GM19468 (cell line): Measurements from ENCODE around the gene FSD1.
"Not testable (repeated sequence)": the region's sequence is repeated elsewhere in the genome, so short reads cannot be mapped to it uniquely, and the experiment has no call there.

Source experiments
- ATAC-seq: cut with Tn5 transposase; IDR thresholded peaks from one replicate; pipeline ENCODE4 v1.9.1; 2021; ENCODE audit warnings: mild to moderate bottlenecking, moderate library complexity, moderate number of reproducible peaks; ENCODE audit not compliant: unreplicated experiment; ENCODE audit errors: extremely low read depth

Gene FSD1

DNA sequence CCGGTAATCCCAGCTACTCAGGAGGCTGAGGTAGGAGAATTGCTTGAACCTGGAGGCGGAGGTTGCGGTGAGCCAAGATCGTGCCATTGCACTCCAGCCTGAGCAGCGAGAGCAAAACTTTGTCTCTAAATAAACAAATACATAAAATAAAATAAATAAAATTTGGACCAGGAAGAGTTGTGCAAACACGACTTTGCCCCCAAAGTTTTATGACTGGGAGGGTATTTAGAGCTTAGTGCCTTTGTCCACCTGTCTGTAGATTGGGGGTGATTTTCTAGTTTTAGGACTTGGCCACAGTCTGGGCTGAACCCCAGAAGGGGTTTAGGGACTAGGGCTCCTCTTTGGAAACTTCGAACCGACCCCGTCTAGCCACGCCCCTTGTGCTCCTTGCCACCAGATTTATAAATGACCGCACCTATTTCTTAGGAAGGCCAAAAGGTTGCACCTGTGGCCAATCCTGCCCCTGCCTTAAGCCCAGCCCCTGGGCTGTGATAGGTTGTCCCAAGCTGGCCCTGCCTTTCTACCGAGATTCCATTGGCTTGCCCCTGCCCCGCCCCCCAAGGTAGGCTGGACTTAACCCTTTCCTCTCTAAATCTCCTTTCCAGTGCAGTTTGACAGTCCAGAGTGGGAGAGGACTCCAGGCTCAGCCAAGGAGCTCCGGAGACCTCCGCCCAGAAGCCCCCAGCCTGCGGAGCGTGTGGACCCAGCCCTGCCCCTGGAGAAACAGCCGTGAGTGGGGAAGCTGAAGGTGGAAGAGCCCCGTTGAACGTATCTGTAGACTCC lies 20.0 kb upstream of the FSD1 start:
- no peak for ATAC-seq

DNA sequence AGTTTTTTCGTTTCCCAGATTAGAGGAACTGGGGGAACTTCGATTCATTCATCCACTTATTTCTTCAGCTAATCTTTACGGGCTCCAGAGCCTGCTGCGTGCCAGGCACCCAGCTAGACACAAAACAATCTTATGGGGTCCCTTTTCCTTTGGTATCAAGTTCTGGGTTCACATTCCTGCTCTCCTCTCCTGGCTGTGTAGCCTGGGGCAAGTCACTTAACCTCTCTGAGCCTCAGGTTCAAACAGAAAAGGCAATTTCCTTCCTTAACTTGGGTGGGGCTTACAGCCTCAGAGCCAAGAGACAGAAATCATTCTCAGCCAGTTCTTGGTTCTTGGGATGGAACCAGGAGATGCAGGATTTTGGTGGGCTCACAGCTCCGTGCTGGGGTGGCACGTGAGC lies 19.4 kb upstream of the FSD1 start:
- ATAC-seq: no peak

DNA sequence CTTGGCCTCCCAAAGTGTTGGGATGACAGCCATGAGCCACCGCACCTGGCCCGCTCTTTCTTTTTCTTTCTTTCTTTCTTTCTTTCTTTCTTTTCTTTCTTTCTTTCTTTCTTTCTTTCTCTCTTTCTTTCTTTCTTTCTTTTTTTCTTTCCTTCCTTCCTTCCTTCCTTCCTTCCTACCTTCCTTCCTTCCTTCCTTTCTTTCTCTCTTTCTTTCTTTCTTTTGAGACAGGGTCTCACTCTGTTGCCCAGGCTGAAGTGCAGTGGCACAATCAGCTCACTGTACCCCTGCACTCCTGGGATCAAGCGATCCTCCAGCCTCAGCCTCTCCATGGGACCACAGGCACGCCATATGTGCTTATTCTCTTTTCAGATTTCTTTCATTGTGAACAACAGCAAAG lies 18.3 kb upstream of the FSD1 start:
- ATAC-seq: not testable (repeated sequence)

GRCh38 chr19:4288091-4288777 lies 16.2 kb upstream of the FSD1 start:
- ATAC-seq: no peak

- ATAC-seq: no peak
These were observed 13.1 kb upstream of the FSD1 start for GRCh38 chr19:4291184-4291732.

DNA sequence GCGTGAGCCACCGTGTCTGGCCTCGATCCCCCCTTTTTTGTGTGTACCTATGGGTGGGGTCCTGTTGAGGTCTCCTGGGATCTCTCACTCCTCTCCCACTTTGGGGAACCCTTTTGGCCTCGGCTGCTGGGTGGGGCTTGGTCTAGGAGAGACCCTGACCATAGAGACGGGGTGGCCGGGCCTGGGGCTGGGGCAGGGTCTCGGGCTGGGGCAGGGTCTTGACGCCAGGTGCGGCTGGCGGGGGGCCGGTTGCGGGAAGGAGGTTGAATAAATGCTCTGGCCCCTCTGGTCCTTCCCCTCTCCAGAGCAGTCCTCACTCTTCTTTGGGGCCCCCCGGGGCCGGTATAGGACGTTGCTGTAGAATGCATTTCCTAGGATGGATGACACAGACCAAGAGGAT lies 11.9 kb upstream of the FSD1 start:
- ATAC-seq: no peak

GRCh38 chr19:4294389-4294788 lies 10.0 kb upstream of the FSD1 start:
- ATAC-seq: no peak

GRCh38 chr19:4295972-4296771 lies 8.2 kb upstream of the FSD1 start:
- ATAC-seq: no peak

DNA sequence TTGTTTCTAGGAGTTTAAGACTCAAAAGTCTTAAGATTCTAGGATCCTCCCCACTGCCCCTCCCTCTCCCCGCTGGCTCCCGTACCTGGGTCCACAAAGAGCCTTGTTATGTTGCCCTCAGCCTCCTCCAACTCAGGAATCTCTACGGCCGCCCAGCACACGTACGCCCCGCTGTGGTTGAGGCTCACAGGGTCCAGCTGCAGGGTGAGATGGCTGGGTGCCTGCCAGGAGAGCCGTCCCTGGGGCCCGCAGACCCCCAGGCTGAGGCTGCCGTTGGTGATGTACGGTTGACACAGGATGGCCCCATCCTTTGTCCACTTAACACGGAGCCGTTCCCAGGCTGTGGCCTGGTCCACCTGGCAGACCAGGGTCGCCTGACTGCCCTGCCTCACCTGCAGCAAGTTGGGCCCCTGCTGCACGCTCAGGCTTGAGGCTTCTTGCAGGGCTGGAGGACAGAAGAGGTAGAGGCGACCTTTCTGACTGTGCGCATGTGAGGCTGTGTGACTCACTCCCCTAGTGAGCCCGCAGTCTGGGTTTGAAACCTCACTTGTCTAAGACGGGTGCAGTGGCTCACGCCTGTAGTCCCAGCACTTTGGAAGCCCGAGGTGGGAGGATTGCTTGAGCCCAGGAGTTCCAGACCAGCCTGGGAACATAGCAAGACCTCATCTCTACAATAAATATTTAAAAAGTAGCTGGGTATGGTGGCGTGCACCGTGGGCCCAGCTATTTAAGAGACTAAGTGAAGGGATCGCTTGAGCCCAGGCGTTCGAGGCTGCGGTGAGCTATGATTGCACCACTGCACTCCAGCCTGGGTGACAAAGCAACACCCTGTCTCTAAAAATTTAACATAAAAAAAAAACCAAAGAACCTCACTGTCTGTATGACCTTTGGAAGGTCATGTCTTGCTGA lies 6.2 kb upstream of the FSD1 start:
- ATAC-seq: no peak

DNA sequence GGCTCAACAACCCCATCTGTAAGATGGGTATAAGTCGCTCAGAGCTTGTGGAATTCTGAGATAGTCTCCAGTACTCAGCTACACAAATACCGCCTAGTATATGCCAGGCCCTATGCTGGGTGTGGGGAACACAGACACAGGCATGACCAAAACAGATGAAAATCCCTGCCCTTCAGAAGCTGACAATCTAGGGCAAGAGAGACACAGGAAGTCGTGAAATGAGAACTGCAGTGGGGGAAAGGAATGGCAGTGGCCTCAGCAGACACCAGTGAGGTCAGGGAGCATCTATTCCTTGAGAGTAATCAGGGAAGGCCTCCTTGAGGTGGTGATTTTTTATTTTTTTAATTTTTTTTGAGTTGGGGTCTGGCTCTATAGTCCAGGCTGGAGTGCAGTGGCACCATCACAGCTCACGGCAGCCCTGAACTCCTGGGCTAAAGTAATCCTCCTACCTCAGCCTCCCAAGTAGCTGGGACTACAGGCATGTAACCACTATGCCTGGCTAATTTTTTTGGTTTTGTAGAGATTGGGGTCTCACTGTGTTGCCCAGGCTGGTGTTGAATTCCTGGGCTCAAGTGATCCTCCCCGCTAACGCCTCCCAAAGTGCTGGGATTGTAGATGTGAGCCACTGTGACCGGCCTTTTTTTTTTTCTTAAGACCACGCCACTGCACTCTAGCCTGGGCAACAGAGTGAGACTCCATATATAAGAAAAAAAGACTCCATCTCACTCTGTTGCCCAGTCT lies 5.4 kb upstream of the FSD1 start:
- ATAC-seq: no peak

- ATAC-seq: no peak
These were observed 3.8 kb upstream of the FSD1 start for GRCh38 chr19:4300589-4300988.

DNA sequence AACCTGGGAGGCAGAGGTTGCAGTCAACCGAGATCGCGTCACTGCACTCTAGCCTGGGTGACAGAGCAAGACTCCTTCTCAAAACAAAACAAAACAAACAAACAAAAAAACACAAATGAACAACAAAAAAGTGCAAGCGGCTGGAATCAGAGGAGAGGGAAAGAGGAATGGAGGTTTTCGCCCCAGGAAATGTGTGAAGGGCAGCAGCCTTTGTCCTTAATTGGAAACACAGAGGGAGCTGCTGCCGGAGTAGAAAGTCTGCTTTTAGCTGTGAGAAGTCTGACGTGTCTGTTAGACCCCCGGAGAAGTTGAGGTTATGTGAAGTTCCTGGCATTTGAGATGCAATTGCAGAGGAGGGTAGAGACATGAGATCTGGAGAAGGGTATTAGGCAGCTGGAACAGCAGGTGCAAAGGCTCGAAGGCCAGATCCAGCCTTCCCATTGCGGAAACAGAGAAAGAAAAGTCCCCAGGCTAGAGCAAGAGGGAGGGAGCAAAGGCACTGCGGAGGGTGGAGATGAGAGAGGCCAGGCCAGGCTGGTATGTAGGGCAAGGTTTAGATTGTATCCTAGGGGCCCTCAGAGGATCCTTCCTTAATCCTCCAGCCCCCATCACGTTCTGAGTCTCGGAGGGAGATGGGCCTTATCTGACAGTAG lies 2.7 kb upstream of the FSD1 start:
- no peak for ATAC-seq

GRCh38 chr19:4302243-4302640 lies 2.2 kb upstream of the FSD1 start, which contains the start of gene TMIGD2:
TMIGD2 (minus strand) TSS chr19:4302389; CDS start chr19:4302385, 4 bp downstream.
- ATAC-seq: no peak

DNA sequence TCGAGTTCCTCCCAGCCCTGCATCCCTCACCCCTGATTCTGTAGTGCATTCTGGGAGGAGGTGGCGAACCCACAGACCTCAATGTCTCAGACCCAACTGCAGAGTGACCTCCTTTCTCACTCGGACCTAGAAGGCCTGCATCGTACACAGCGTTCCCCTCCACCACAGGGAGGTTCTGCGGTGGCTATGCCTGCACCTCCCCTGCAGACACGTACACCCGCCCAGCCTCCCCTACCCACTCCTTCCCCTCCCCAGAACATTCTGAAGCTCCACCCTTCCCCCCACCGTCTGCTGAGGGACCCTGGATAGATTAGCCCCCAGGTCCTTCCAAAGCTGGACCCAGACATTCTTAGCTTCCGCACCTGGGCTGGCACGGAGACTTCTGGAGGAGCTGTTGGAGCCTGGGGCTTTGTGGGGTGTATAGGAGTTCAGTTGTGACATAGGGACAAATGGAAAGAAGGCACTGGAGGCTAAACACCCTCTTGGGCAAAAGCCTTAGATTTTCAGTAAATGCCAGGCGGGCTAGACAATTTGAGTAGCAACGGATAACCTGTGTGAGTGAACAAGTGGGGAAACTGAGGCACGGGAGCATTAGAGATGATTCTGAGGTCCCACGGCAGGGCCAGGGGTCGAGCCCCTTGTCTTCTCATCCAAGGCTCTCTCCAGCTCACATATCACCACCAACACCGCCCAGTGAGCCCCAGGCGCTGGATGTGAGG lies 420 bp upstream of the FSD1 start:
- no peak for ATAC-seq

DNA sequence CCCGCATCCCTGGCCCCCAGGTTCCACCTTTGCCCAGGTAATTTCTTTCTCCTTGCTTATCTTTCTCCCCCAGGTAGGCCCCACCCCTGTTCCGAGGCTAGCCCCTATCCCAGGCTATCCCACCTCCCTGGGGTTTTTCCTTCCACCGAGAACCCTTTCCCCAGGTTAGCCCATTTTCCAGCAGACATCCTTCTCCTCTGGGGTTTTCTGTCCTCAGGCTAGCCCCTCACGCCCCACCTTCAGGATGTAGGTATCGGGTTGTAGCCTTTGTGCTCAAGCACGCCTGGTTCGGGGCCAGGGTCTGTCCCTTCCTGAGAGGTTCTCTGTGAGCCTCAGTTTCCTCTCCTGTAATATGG lies 837 bp downstream of the FSD1 start:
- ATAC-seq: no peak

DNA sequence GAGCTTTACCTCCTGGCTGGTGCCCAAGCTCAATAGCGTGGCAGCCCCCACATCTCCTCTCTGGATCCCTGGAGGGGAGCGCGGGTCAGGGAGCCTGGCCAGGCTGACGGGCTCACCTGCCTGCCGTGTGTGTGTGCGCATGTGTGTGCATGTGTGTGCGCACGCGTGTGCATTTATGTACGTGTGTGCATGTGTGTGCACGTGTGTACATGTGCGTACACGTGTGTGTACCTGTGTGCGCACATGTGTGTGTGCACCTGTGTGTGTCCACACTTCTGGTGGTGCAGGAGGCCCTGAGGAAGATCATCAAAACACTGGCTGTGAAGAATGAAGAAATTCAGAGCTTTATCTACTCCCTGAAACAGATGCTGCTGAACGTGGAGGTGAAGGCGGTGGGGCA lies 1.3 kb downstream of the FSD1 start:
- no peak for ATAC-seq

GRCh38 chr19:4310247-4311121 lies 6.1 kb downstream of the FSD1 start:
- ATAC-seq: no peak
